Measurements from ENCODE around the gene MYCN.

DNA sequence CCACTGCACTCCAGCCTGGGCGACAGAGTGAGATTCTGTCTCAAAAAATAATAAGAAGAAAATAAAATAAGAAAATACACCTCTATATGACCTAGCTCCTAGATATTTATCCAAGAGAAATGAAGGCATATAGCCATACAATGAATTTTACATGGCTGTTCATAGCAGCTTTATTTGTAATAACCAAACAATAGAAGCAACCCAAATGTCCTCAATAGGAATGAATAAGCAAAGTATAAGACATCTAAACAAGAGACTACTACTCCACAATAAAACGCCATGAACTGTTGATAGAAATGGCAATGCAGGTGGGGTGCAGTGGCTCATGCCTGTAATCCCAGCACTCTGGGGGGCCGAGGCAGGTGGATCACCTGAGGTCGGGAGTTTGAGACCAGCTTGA, 31.2 kb upstream of the MYCN start:
- TF ChIP-seq, protein P1, sequence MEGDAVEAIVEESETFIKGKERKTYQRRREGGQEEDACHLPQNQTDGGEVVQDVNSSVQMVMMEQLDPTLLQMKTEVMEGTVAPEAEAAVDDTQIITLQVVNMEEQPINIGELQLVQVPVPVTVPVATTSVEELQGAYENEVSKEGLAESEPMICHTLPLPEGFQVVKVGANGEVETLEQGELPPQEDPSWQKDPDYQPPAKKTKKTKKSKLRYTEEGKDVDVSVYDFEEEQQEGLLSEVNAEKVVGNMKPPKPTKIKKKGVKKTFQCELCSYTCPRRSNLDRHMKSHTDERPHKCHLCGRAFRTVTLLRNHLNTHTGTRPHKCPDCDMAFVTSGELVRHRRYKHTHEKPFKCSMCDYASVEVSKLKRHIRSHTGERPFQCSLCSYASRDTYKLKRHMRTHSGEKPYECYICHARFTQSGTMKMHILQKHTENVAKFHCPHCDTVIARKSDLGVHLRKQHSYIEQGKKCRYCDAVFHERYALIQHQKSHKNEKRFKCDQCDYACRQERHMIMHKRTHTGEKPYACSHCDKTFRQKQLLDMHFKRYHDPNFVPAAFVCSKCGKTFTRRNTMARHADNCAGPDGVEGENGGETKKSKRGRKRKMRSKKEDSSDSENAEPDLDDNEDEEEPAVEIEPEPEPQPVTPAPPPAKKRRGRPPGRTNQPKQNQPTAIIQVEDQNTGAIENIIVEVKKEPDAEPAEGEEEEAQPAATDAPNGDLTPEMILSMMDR (IDR thresholded peaks at IDR 0.05) = no peak
- no peak for TF ChIP-seq POLR2A (IDR thresholded peaks at IDR 0.05)
